Chondrocyte (in vitro differentiated cells): ENCODE data around the gene MYO1F. TPM values are rescaled to one million over a fixed set of nuclear protein-coding genes. Genes with fewer than 3 reads are reported as not detected.

Experiments used
- DNase-seq: peaks from one replicate; pipeline ENCODE4 v3.0.0; 2021; ENCODE audit warnings: mixed read lengths, low spot score
- H3K27ac Mint-ChIP-seq: one replicate; pipeline ENCODE4 v1.8.0; 2021; ENCODE audit warnings: mild to moderate bottlenecking, moderate library complexity, mixed read lengths; ENCODE audit not compliant: unreplicated experiment
- H3K27me3 Mint-ChIP-seq: 2 replicates; pipeline ENCODE4 v1.8.0; 2021; ENCODE audit warnings: low read depth, mixed read lengths
- H3K36me3 Mint-ChIP-seq: 2 replicates; pipeline ENCODE4 v1.8.0; 2021; ENCODE audit warnings: low read depth, mixed read lengths
- H3K4me1 Mint-ChIP-seq: 2 replicates; pipeline ENCODE4 v1.8.0; 2021; ENCODE audit warnings: low read depth, mild to moderate bottlenecking, mixed read lengths
- H3K4me3 Mint-ChIP-seq: one replicate; pipeline ENCODE4 v1.8.0; 2021; ENCODE audit warnings: mild to moderate bottlenecking, moderate library complexity, mixed read lengths; ENCODE audit not compliant: unreplicated experiment
- H3K9me3 Mint-ChIP-seq: 2 replicates; pipeline ENCODE4 v1.8.0; 2021; ENCODE audit warnings: low read depth, mixed read lengths
- total RNA-seq: library from RNA; stranded (reverse); gene quantifications from 3 replicates; pipeline ENCODE4 v1.2.1, GENCODE V29; 2021
- TF ChIP-seq, protein P1 (sequence below): fragments of 200-600 bp; sonication (generic); IDR thresholded peaks from 2 replicates; pipeline ENCODE4 v1.5.0; 2021; ENCODE audit warnings: antibody characterized with exemption, mild to moderate bottlenecking, moderate library complexity

Gene MYO1F
- total RNA-seq, 1 donor from 2014 or later, result 0.50 TPM

DNA sequence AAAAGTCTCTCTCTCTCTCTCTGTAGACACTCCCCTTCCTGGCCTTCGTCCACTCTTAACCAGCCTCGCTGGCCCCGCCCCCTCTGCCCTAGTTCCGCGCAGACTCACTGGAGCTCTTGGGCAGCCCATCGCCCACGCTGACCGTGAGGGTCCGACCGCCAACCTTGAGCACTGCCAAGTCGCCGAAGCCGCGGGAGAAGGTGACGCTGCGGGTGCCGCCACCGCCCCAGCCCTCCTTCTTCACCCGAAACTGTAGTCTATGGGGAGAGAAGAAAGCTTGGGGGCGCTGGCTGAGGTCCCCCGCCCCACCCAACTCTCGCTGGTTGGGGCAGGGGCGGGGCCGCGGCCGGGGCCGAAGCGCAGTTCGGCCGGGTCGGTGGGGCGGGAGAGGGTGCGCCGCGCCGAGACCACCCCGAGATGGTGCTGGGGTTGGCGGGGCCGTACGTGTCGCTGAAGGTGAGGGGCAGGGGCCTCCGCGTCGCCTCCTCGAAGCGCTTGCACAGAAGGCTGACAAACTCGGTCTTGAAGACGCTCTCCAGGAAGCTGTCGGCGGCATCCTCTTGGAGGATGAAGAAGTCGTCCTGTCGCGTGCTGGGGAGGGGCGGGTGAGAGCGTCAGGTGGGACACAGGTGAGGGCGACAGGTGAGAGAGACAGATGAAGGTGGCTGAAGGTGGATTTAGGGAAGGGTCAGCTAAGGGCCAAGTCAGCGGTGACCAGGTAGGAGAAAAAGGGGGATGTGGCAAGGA, 50.7 kb downstream of the MYO1F start:
- Mint-ChIP-seq H3K36me3 (peaks cover 8% of the 10 kb centered on the region), H3K4me1 (peaks cover 23% of the 10 kb centered on the region), H3K9me3 (no peaks in the 10 kb centered on the region), H3K4me3 (no peak overlapping the region), H3K27me3 (no peaks in the 10 kb centered on the region), H3K27ac (peak overlapping the region; percentile 36)
- TF ChIP-seq, protein P1, sequence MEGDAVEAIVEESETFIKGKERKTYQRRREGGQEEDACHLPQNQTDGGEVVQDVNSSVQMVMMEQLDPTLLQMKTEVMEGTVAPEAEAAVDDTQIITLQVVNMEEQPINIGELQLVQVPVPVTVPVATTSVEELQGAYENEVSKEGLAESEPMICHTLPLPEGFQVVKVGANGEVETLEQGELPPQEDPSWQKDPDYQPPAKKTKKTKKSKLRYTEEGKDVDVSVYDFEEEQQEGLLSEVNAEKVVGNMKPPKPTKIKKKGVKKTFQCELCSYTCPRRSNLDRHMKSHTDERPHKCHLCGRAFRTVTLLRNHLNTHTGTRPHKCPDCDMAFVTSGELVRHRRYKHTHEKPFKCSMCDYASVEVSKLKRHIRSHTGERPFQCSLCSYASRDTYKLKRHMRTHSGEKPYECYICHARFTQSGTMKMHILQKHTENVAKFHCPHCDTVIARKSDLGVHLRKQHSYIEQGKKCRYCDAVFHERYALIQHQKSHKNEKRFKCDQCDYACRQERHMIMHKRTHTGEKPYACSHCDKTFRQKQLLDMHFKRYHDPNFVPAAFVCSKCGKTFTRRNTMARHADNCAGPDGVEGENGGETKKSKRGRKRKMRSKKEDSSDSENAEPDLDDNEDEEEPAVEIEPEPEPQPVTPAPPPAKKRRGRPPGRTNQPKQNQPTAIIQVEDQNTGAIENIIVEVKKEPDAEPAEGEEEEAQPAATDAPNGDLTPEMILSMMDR, result no peak
- DNase-seq, result peak; percentile 98

DNA sequence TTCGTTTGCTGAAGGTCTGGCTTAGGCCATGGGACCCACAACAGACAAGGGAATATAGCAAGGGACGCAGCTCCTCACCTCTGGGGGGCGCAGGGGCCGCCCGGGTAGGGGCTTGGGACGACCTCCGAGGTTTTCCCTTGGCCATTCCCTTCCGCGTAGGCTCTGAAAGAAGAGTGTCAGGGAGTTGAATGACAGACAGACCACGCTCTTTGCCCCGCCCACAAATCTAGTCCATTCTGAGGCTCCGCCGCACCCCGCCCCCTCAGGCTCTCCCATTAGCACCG, 51.9 kb downstream of the MYO1F start:
- no peak overlapping the region for H3K27ac Mint-ChIP-seq
- peaks cover 8% of the 10 kb centered on the region for H3K36me3 Mint-ChIP-seq
- TF ChIP-seq, protein P1, result peak; percentile 71
- no peaks in the 10 kb centered on the region for H3K27me3 Mint-ChIP-seq
- no peaks in the 10 kb centered on the region for H3K9me3 Mint-ChIP-seq
- no peak for DNase-seq
- no peak overlapping the region for H3K4me3 Mint-ChIP-seq
- peaks cover 23% of the 10 kb centered on the region for H3K4me1 Mint-ChIP-seq

DNA sequence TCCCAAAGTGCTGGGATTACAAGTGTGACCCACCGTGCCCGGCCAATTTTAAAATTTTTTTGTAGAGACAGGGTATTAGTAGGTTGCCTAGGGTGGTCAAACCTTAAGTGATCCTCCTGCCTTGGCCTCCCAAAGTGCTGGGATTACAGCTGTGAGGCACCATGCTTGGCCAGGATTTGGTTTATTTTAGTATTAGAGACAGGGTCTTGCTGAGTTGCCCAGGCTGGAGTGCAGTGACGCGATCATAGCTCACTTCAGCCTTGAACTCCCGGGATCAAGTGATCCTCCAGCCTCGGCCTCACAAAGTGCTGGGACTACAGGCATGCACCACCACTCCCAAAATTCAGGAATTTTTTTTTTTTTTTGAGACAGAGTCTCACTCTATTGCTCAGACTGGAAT, 57.9 kb downstream of the MYO1F start:
- TF ChIP-seq, protein P1, result no peak
- Mint-ChIP-seq H3K9me3 (no peaks in the 10 kb centered on the region), H3K27me3 (no peaks in the 10 kb centered on the region), H3K36me3 (no peaks in the 10 kb centered on the region), H3K4me3 (no peak overlapping the region), H3K4me1 (peaks cover 4% of the 10 kb centered on the region), H3K27ac (no peak overlapping the region)
- DNase-seq, result no peak

DNA sequence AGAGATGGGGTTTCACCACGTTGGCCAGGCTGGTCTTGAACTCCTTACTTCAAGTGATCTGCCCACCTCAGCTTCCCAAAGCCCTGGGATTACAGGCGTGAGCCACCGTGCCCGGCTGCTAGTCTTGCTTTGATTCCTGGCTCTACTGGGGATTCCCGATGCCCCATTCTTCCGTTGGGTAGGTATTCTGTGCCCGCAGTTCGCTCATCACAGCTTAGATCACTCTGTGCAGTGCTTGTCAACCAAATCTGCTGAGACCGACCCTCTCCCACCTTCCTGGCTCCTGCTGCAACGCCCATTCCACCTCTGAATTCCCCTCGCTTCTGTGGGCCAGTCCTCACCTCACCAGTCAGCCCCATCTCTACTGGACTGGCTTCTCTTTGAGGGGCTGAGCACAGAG, 58.7 kb downstream of the MYO1F start:
- no peak overlapping the region for H3K27ac Mint-ChIP-seq
- no peak for DNase-seq
- peaks cover 10% of the 10 kb centered on the region for H3K4me1 Mint-ChIP-seq

DNA sequence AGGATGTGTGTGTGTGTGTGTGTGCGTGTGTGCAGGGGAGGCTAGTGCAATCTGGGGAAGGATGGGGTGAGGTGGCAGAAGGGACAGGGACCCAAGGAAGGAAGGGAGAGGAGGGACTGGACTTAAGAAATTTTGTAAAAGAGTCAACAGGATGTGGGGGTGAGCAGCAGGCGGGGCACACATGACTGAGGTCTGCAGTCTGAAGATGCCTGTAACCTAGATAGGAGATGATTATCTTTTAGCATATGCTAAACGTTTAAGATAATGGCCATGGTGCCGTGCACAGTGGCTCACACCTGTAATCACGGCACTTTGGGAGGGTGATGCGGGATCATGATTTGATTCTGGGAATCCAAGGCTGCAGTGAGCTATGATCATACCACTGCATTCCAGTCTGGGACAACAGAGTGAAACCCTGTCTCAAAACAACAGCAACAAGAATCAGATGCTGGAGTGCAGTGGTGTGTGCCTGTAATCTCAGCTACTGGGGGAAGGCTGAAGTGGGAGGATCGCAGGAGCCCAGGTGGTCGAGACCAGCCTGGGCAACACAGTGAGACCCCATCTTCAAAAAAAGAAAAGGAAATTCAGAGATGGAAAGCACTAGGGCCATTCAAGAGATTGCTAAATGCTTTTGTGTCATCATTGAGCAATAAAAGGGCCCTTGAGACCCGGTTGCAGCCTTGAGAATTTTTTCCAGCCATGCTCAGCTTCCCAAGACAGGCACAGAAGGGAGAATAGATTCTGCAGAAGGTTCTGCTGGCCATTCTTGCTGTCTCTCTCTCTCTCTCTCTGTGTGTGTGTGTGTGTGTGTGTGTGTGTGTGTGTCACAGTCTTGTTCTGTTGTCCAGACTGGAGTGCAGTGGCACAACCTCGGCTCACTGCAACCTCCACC, 59.4 kb downstream of the MYO1F start:
- Mint-ChIP-seq H3K9me3 (no peaks in the 10 kb centered on the region), H3K36me3 (no peaks in the 10 kb centered on the region), H3K27me3 (no peaks in the 10 kb centered on the region), H3K4me1 (peaks cover 15% of the 10 kb centered on the region), H3K4me3 (no peak overlapping the region), H3K27ac (no peak overlapping the region)
- no peak for DNase-seq
- TF ChIP-seq, protein P1, result no peak

More for the DNA sequence above, 58.7 kb downstream of the MYO1F start:
- Mint-ChIP-seq H3K36me3 (no peaks in the 10 kb centered on the region), H3K27me3 (no peaks in the 10 kb centered on the region), H3K9me3 (no peaks in the 10 kb centered on the region), H3K4me3 (no peak overlapping the region)
- TF ChIP-seq, protein P1, result no peak
